IMR-90 (cell line): ENCODE measurements around the gene TTC21B. TPM values are rescaled to one million over a fixed set of nuclear protein-coding genes. Genes with fewer than 3 reads are reported as not detected.

Experiments used
- ATAC-seq: fragments of 200-7000 bp; cut with Tn5 transposase; 2 replicates; pipeline ENCODE4 v1.9.1; 2020; ENCODE audit warnings: low read depth, mild to moderate bottlenecking, moderate library complexity
- BruUV-seq: library from RNA; stranded (reverse); fragments of 400-500 nt; replicated peaks from 2 replicates; lab custom pipeline; 2021; lab: Mats Ljungman, UMichigan
- CTCF ChIA-PET: fragments of 300-600 bp; formaldehyde crosslinking; extraction: SDS; loops from one replicate; lab custom pipeline; 2021; ENCODE audit warnings: antibody characterized with exemption; lab: Yijun Ruan, JAX
- POLR2A ChIA-PET: fragments of 300-600 bp; sonication (Branson Sonifier 250); formaldehyde crosslinking; loops from one replicate; lab custom pipeline; 2022; ENCODE audit warnings: antibody characterized with exemption; ENCODE audit not compliant: unreplicated experiment; lab: Charles Lee
- DNase-seq: peaks from one replicate; pipeline ENCODE4 v3.0.0; 2013
- H2AFZ ChIP-seq: replicated peaks from 2 replicates; pipeline ENCODE3; 2013; ENCODE audit warnings: low read length, mild to moderate bottlenecking; ENCODE audit not compliant: poor library complexity
- H2AK5ac ChIP-seq: 2 replicates; pipeline ENCODE4 v1.6.1; 2013; ENCODE audit warnings: low read depth, low read length, inconsistent platforms
- H2AK9ac ChIP-seq: replicated peaks from 2 replicates; pipeline ENCODE3; 2013; ENCODE audit warnings: mild to moderate bottlenecking, low read depth, low read length, moderate library complexity; ENCODE audit not compliant: poor library complexity
- H2BK120ac ChIP-seq: 2 replicates; pipeline ENCODE4 v1.6.1; 2013; ENCODE audit warnings: low read depth, low read length, inconsistent platforms
- H2BK15ac ChIP-seq: 3 replicates; pipeline ENCODE4 v1.6.1; 2013; ENCODE audit warnings: low read depth, low read length, inconsistent platforms
- H2BK20ac ChIP-seq: 2 replicates; pipeline ENCODE4 v1.6.1; 2013; ENCODE audit warnings: low read depth, mild to moderate bottlenecking, inconsistent platforms, low read length, moderate library complexity
- H2BK5ac ChIP-seq: 2 replicates; pipeline ENCODE4 v1.6.1; 2013; ENCODE audit warnings: mild to moderate bottlenecking, low read depth, low read length, inconsistent platforms; ENCODE audit not compliant: poor library complexity, severe bottlenecking
- H3K14ac ChIP-seq: replicated peaks from 2 replicates; pipeline ENCODE4 v1.6.1; 2013; ENCODE audit warnings: low read depth, low read length, inconsistent platforms
- H3K18ac ChIP-seq: 2 replicates; pipeline ENCODE4 v1.6.1; 2013; ENCODE audit warnings: low read depth, low read length, control low read depth
- H3K23ac ChIP-seq: 2 replicates; pipeline ENCODE4 v1.6.1; 2013; ENCODE audit warnings: low read depth, low read length, inconsistent platforms
- H3K27ac ChIP-seq: 2 replicates; pipeline ENCODE4 v1.5.1; 2013; ENCODE audit warnings: mild to moderate bottlenecking, control low read depth, low read length; ENCODE audit not compliant: insufficient read depth
- H3K27me3 ChIP-seq: 2 replicates; pipeline ENCODE4 v1.6.1; 2013; ENCODE audit warnings: low read length; ENCODE audit not compliant: control insufficient read depth, insufficient read depth
- H3K36me3 ChIP-seq: 2 replicates; pipeline ENCODE4 v1.6.1; 2013; ENCODE audit warnings: low read length, mixed read lengths; ENCODE audit not compliant: control insufficient read depth, insufficient read depth
- H3K4ac ChIP-seq: 2 replicates; pipeline ENCODE4 v1.6.1; 2013; ENCODE audit warnings: low read depth, low read length, inconsistent platforms
- H3K4me1 ChIP-seq: 2 replicates; pipeline ENCODE4 v1.6.1; 2013; ENCODE audit warnings: low read length, mixed read lengths; ENCODE audit not compliant: control insufficient read depth, insufficient read depth
- H3K4me2 ChIP-seq: 2 replicates; pipeline ENCODE4 v1.6.1; 2013; ENCODE audit warnings: low read depth, mild to moderate bottlenecking, control low read depth, low read length, moderate library complexity
- H3K4me3 ChIP-seq: 2 replicates; pipeline ENCODE4 v1.5.1; 2013; ENCODE audit warnings: low read depth, mild to moderate bottlenecking, control low read depth, low read length, moderate library complexity; ENCODE audit not compliant: insufficient read depth
- H3K56ac ChIP-seq: 2 replicates; pipeline ENCODE4 v1.6.1; 2013; ENCODE audit warnings: low read length, inconsistent platforms; ENCODE audit not compliant: insufficient read depth; ENCODE audit errors: extremely low read depth
- H3K79me1 ChIP-seq, 2 experiments: 2 replicates each; pipeline ENCODE4 v1.6.1; 2013; ENCODE audit warnings: low read length in 2 of 2, inconsistent platforms in 1 of 2, low read depth in 1 of 2
- H3K9ac ChIP-seq: 2 replicates; pipeline ENCODE4 v1.6.1; 2013; ENCODE audit warnings: low read depth, low read length, control low read depth
- H3K9me1 ChIP-seq: 2 replicates; pipeline ENCODE4 v1.6.1; 2013; ENCODE audit warnings: low read length, inconsistent platforms; ENCODE audit not compliant: insufficient read depth
- H3K9me3 ChIP-seq: 2 replicates; pipeline ENCODE4 v1.6.1; 2013; ENCODE audit warnings: low read length; ENCODE audit not compliant: control insufficient read depth, insufficient read depth
- H4K20me1 ChIP-seq: 2 replicates; pipeline ENCODE4 v1.6.1; 2013; ENCODE audit warnings: low read length, inconsistent platforms; ENCODE audit not compliant: insufficient read depth
- H4K5ac ChIP-seq: 2 replicates; pipeline ENCODE4 v1.6.1; 2013; ENCODE audit warnings: mild to moderate bottlenecking, low read depth, low read length, control low read depth
- H4K8ac ChIP-seq, 2 experiments: 2 replicates each; pipeline ENCODE4 v1.6.1; 2013; ENCODE audit warnings: low read depth in 2 of 2, low read length in 2 of 2, control low read depth in 1 of 2, inconsistent platforms in 1 of 2
- H4K91ac ChIP-seq: 2 replicates; pipeline ENCODE4 v1.6.1; 2013; ENCODE audit warnings: low read depth, low read length, inconsistent platforms; ENCODE audit not compliant: insufficient read depth
- MAFK ChIP-seq: IDR thresholded peaks from 2 replicates; pipeline ENCODE4 v1.6.1; 2012; ENCODE audit warnings: low read depth, low read length, improper control_type of control experiment
- MXI1 ChIP-seq: IDR thresholded peaks from 2 replicates; pipeline ENCODE4 v1.6.1; 2012; ENCODE audit warnings: low read depth, mild to moderate bottlenecking, low read length, moderate library complexity, borderline replicate concordance
- WGBS, 2 experiments: methylation state at CpG; one replicate each; pipeline versions ENCODE4 v1.1.5 to v1.1.7; 2013; ENCODE audit warnings: missing lambda C conversion rate in 2 of 2; ENCODE audit not compliant: insufficient read length in 1 of 2; ENCODE audit errors: extremely low coverage in 2 of 2; 5-methylcytosine and 5-hydroxymethylcytosine counted together
- dilution Hi-C: fragments of 300-500 bp; cut with HindIII; formaldehyde crosslinking; loops from one replicate; pipeline ENCODE4 v1.14.3; 2018; ENCODE audit warnings: low sequenced_read_pairs; ENCODE audit not compliant: unreplicated experiment
- in situ Hi-C: fragments of 300-500 bp; cut with MboI; formaldehyde crosslinking; loops from 3 replicates; pipeline ENCODE4 v1.14.3; 2019; ENCODE audit warnings: low sequenced_read_pairs, inconsistent platforms, mixed read lengths
- intact Hi-C: fragments of 100-400 bp; cut with micrococcal nuclease; formaldehyde crosslinking; loops from 2 replicates; pipeline ENCODE4 v1.10.0; 2022
- polyA plus RNA-seq, 3 experiments: library from polyadenylated mRNA; depleted of rRNA; stranded (reverse); fragments of >200 nt; gene quantifications; 2 replicates each; pipeline ENCODE4 v1.2.3, GENCODE V29; 2012; ENCODE audit warnings: low replicate concordance in 1 of 3
- total RNA-seq: library from RNA; depleted of rRNA; stranded (reverse); fragments of >200 nt; gene quantifications from 2 replicates; pipeline ENCODE4 v1.2.3, GENCODE V29; 2012

Gene TTC21B
- total and polyA plus RNA-seq, 2 of the 4 experiments (the other 2 are of a cell fraction), result 8.0 to 17.2 TPM

DNA sequence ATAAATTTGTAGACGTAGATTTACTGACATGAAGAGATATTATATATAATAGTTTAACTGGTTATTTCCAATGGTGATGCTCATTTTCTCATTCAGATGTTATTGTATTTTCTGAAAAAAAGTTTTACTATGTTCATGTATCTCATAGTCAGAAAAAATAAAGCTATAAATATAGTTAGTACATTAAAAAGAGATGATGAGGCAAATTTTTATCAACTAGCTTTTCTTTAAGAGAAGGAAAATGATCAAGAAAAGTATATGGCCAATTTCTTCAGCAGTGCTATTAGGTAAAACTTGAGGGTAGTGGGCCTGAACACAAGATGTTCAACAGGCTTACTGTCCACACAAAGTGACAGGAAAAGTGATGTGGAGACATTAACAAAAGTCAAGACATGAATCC, 11.7 kb downstream of the TTC21B start:
- Histone ChIP-seq H3K18ac (no peak overlapping the region), H3K4me2 (no peak overlapping the region), H2BK5ac (no peak overlapping the region), H3K56ac (no peak overlapping the region), H3K9me3 (no peaks in the 10 kb centered on the region), H3K9me1 (no peaks in the 10 kb centered on the region), H4K20me1 (no peaks in the 10 kb centered on the region), H2BK120ac (no peak overlapping the region), H3K23ac (no peak overlapping the region), H3K4me1 (no peaks in the 10 kb centered on the region), H3K4ac (no peak overlapping the region), H2AK9ac (no peak overlapping the region), H3K79me1 (peaks cover 0 to 2% of the 10 kb centered on the region in 2 experiments; a peak in 1 of 4 replicates), H3K14ac (no peak overlapping the region), H3K27ac (no peak overlapping the region), H2BK15ac (no peak overlapping the region), H3K9ac (no peak overlapping the region), H4K8ac (no peak overlapping the region), H2AK5ac (no peak overlapping the region), H4K5ac (no peak overlapping the region), H3K36me3 (peaks cover 17% of the 10 kb centered on the region), H3K27me3 (no peaks in the 10 kb centered on the region), H2AFZ (no peak overlapping the region), H2BK20ac (no peak overlapping the region), H4K91ac (no peak overlapping the region), H3K4me3 (no peak overlapping the region)
- CTCF ChIA-PET, result no interaction called here
- POLR2A ChIA-PET, result no interaction called here
- TF ChIP-seq MXI1 (no peak), MAFK (0 out of 2 replicates have a peak, but pooled peaks have one; percentile 13)
- WGBS, 2 experiments, result no CpG with 5 or more reads among the region's 1 CpG
- intact Hi-C loops (no loop called here), in situ Hi-C loops (no loop called here), dilution Hi-C loops (no loop called here)
- ATAC-seq, result no peak
- DNase-seq, result no peak
- no TSS peak for BruUV-seq
